GM20431 (cell line): ENCODE results near the gene RAD18.

ENCODE experiments used
- in situ Hi-C: fragments of 300-500 bp; cut with MseI, MboI; formaldehyde crosslinking; loops from one replicate; pipeline ENCODE4 v1.15.0; 2020; ENCODE audit warnings: low sequenced_read_pairs; ENCODE audit not compliant: unreplicated experiment

The RAD18 gene

DNA sequence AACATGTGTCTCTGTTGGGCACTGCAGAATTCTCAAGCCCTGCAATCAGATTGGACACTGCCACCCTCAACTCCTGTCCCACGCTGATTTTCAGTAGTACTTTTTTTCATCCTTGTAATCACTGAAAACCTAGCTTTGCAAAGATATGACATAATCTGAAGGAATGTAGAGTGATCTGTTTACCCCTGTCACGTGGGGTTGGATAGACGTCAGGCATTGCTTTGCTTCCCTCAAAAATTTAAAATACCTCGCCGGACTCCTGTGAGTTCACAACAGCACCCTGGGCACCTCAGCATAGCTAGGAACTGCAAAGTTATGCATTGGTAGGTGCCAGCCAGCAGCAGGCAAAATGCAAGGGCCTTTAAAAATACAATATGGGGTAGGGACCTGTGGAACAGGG lies 122.7 kb downstream of the RAD18 start:
- in situ Hi-C loops = no loop called here

DNA sequence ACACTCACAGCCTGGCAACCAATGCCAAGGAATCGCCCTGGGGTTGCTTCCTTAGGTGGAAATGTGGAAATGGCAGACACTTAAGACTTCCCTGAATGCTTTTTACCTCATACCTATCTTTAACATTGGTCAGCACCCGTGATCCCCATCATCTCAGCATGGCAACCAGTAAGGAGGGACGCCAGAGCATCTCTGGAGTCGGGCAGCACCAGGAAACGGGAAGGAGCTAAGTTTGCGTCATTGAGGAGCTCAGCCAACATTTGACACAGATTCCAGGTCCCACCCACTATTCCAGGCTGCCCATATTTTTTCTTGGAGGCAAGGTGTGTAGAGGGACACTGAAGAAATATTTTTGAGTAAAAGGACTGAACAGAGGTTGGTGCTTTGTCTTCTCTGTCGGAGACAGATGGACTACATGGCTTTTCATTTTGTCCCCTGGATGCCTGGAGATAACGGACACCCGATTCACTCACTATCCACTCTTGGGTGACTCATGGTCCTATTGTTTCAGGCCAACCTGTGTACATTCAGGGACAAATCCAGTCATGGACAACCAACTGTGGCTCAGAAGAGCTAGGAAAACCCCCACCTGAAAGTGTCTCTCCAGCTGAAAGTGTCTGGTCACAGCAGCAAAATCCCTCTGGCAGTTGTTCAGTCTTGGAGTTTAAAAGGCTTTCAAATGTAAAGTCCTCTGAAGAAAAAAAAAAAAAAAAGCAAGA lies 123.5 kb downstream of the RAD18 start:
- in situ Hi-C loops = no loop called here

DNA sequence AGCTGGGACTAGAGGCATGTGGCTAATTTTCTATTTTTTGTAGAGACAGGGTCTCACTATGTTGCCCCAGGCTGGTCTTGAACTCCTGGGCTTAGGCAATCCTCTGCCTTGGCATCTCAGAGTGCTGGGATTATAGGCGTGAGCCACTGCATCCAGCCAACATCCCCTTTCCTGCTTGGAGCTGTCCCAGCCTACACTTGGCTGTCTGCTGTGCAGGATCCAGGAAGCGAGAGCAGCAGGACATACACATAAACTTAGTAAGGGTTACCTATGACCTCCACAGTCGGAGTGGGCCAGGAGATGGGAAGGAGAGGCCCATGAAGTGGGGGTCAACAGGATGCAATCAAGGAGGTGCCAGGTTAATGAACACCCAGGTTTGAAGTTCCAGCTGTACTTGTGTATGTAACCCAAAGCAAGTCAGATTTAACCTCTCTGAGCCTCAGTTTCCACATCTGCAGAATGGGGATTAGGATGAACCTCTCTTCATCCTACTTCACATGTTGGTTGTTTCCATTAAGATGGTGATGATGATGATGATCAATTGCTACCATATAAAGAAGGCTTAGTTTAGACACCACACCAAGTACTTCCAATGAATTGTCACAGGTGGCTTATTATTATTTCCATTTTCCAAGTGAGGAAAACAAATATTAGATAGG lies 124.4 kb downstream of the RAD18 start:
- in situ Hi-C loops = no loop called here

GRCh38 chr3:8838234-8838633 lies 125.0 kb downstream of the RAD18 start:
- in situ Hi-C loops = no loop called here

DNA sequence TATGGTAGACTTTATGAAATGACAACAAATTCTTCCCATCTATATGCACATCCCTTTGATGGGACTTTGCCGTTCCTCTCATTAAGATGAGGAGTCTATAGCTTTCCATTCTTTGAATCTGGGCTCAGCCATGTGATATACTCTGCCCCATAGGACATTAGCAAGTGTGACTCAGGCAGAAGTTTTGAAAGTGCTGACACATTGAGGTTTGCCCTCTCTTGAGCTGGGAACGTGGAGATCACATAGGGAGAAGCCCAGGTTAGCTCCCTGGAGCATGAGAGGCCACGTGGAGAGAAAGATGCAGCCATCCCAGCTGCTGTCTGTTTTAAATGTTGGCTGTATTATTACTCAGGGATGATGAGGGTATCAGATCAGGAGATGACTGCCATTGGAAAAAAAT lies 126.1 kb downstream of the RAD18 start:
- in situ Hi-C loops = no loop called here

DNA sequence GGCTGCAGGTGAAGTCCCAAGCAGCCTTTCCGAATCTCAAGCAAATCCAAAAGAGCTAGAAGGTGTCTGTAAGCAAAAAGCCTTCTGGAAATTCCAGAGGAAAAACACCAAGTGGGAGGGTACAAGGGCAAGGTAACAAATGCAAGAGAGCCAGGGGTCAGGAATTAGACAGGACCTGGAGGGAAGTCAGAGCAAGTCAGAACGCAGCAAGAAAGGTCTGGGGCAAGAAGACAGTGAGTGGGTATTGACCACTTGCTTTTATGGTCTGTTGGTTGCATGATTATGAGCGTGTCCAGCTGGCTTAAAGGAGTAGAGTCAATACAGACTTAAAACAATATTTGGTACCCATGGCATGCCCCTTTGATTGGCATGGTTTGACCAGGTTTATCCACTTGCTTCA lies 127.2 kb downstream of the RAD18 start:
- in situ Hi-C loops = no loop called here

- in situ Hi-C loops = no loop called here
Observed at GRCh38 chr3:8835385-8835784, 127.9 kb downstream of the RAD18 start.

GRCh38 chr3:8834974-8835373 lies 128.3 kb downstream of the RAD18 start:
- in situ Hi-C loops = no loop called here

- in situ Hi-C loops = no loop called here
Observed at GRCh38 chr3:8827641-8828040, 135.6 kb downstream of the RAD18 start.
